AG09319 (cell line): ENCODE data around the gene GTF2A1.

ENCODE experiments used
- DNase-seq: peaks from one replicate; pipeline ENCODE4 v3.0.0-alpha.2; 2010; ENCODE audit warnings: low read depth; ENCODE audit errors: extremely low read depth
- CTCF ChIP-seq: IDR thresholded peaks from 2 replicates; pipeline ENCODE4 v1.5.1; 2011; ENCODE audit warnings: low read depth, mild to moderate bottlenecking, inconsistent platforms, low read length, moderate library complexity

GTF2A1 gene

GRCh38 chr14:81141426-81141825 is 79.3 kb downstream of the GTF2A1 start:
- DNase-seq, result no peak
- TF ChIP-seq CTCF, result no peak

- no peak for TF ChIP-seq CTCF
- DNase-seq, result no peak
These were observed 82.3 kb downstream of the GTF2A1 start for GRCh38 chr14:81138429-81138828.

GRCh38 chr14:81137316-81137715 is 83.4 kb downstream of the GTF2A1 start:
- peak; percentile 12 for DNase-seq
- no peak for TF ChIP-seq CTCF

GRCh38 chr14:81133400-81133799 is 87.4 kb downstream of the GTF2A1 start:
- no peak for DNase-seq
- TF ChIP-seq CTCF, result no peak

- DNase-seq, result no peak
- no peak for TF ChIP-seq CTCF
These were observed 88.3 kb downstream of the GTF2A1 start for GRCh38 chr14:81132468-81132867.

GRCh38 chr14:81129242-81129641 is 91.5 kb downstream of the GTF2A1 start:
- no peak for TF ChIP-seq CTCF
- no peak for DNase-seq

GRCh38 chr14:81127785-81128184 is 93.0 kb downstream of the GTF2A1 start:
- no peak for DNase-seq
- TF ChIP-seq CTCF, result no peak
